Kidney epithelial cell (primary cell): ENCODE results near the gene CAMTA1. TPM values are rescaled to one million over a fixed set of nuclear protein-coding genes. Genes with fewer than 3 reads are reported as not detected.

Experiments used
- DNase-seq: peaks from one replicate; pipeline ENCODE4 v3.0.0-alpha.2; 2010; ENCODE audit warnings: low read depth
- H3K27me3 ChIP-seq: 2 replicates; pipeline ENCODE4 v1.6.0; 2011; ENCODE audit warnings: low read length; ENCODE audit not compliant: control insufficient read depth, insufficient read depth
- H3K36me3 ChIP-seq: 2 replicates; pipeline ENCODE4 v1.5.1; 2011; ENCODE audit warnings: low read length; ENCODE audit not compliant: control insufficient read depth, insufficient read depth
- H3K4me3 ChIP-seq: 2 replicates; pipeline ENCODE4 v1.5.1; 2011; ENCODE audit warnings: low read depth, mild to moderate bottlenecking, control low read depth, low read length
- CTCF ChIP-seq: IDR thresholded peaks from 2 replicates; pipeline ENCODE4 v1.5.1; 2011; ENCODE audit warnings: mild to moderate bottlenecking, moderate library complexity, low read length, control low read depth, inconsistent platforms; ENCODE audit not compliant: insufficient read depth, poor library complexity, severe bottlenecking
- total RNA-seq: library from RNA; depleted of rRNA; stranded (reverse); fragments of >200 nt; gene quantifications from 2 replicates; pipeline ENCODE4 v1.2.3, GENCODE V29; 2015

CAMTA1 gene
- total RNA-seq, 1 donor from 2014 or later = 76.5 TPM

GRCh38 chr1:6819246-6820040, 34.2 kb downstream of the CAMTA1 start:
- H3K4me3 ChIP-seq = no peak overlapping the region
- DNase-seq = no peak
- no peaks in the 10 kb centered on the region for H3K36me3 ChIP-seq
- no peaks in the 10 kb centered on the region for H3K27me3 ChIP-seq
- TF ChIP-seq CTCF = no peak

- Histone ChIP-seq H3K36me3 (no peaks in the 10 kb centered on the region), H3K27me3 (no peaks in the 10 kb centered on the region), H3K4me3 (no peak overlapping the region)
- TF ChIP-seq CTCF = no peak
- DNase-seq = no peak
Measured at GRCh38 chr1:6820899-6821298, 35.6 kb downstream of the CAMTA1 start.

- no peak for DNase-seq
- Histone ChIP-seq H3K4me3 (no peak overlapping the region), H3K36me3 (no peaks in the 10 kb centered on the region), H3K27me3 (no peaks in the 10 kb centered on the region)
- TF ChIP-seq CTCF = no peak
Measured at GRCh38 chr1:6822530-6823359, 37.5 kb downstream of the CAMTA1 start.

- no peaks in the 10 kb centered on the region for H3K36me3 ChIP-seq
- TF ChIP-seq CTCF = no peak
- H3K4me3 ChIP-seq = no peak overlapping the region
- DNase-seq = no peak
- no peaks in the 10 kb centered on the region for H3K27me3 ChIP-seq
Measured at GRCh38 chr1:6823793-6824192, 38.5 kb downstream of the CAMTA1 start.

- H3K36me3 ChIP-seq = no peaks in the 10 kb centered on the region
- no peak overlapping the region for H3K4me3 ChIP-seq
- TF ChIP-seq CTCF = no peak
- no peak for DNase-seq
- no peaks in the 10 kb centered on the region for H3K27me3 ChIP-seq
Measured at GRCh38 chr1:6824665-6825368, 39.6 kb downstream of the CAMTA1 start.
